Measurements from ENCODE around the gene C1S. TPM values are rescaled to one million over a fixed set of nuclear protein-coding genes. Genes with fewer than 3 reads are reported as not detected.

The C1S gene
- total and polyA plus RNA-seq, 2 donors (not counting 3 experiments of a cell fraction or from before 2014, with no cell fraction given): 0.32 to 0.38 TPM

DNA sequence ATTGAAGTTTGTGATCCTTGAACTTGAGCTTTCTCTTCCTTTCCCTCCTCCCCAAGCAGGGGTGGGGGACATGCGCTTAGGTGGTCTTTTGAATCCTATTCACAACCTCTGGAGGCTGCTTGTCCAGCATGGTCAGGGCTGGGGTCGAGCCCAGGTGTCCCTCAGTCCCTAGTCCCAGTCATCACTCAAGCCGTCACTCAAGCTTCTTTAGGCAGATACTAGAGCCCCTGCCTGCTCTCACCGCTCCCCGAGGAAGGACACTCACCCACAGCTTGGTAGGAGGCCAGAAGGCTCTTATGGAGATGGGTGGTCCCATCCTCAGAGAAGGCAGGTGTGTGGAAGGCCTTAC is 49.0 kb downstream of the C1S start:
- no peaks in the 10 kb centered on the region for H3K9me3 ChIP-seq (replicated peaks; ENCODE audit: control insufficient read depth, insufficient read depth, low read length)
- no peaks in the 10 kb centered on the region for H3K9me1 ChIP-seq (replicated peaks; ENCODE audit: control insufficient read depth, extremely low read depth, insufficient read depth, low read length)
- dilution Hi-C loops (cut with MboI; ENCODE audit: extremely low pct_ligation_motif_present, low sequenced_read_pairs) (no loop called here), intact Hi-C loops (cut with micrococcal nuclease) (loop anchor here (1.0 to 5.0 kb wide), 6 partner anchors 17 to 237 kb away; partner anchors contain the start of genes C12orf57, C1R, EMG1 and LPCAT3)
- H2AFZ ChIP-seq (ENCODE audit: low read depth, low read length): no peak overlapping the region
- BruUV-seq (replicated peaks): TSS peak; percentile 51
- no peaks in the 10 kb centered on the region for H3K27me3 ChIP-seq (ENCODE audit: control insufficient read depth in 2 of 2, insufficient read depth in 2 of 2, low read length in 2 of 2)
- H3K27ac ChIP-seq (ENCODE audit: insufficient read depth, low read depth, low read length): no peak overlapping the region
- DNase-seq (ENCODE audit: low read depth, low spot score) (no peak), FAIRE-seq (no peak)
- no peaks in the 10 kb centered on the region for H3K79me2 ChIP-seq (ENCODE audit: control insufficient read depth, insufficient read depth, low read length)
- no peak for TF ChIP-seq JUN (IDR thresholded peaks at IDR 0.05; ENCODE audit: borderline replicate concordance, insufficient read depth, insufficient read length, low read depth)
- no peak for TF ChIP-seq POLR2A (IDR thresholded peaks at IDR 0.05; ENCODE audit: low read depth, low read length)
- TF ChIP-seq, protein P1, sequence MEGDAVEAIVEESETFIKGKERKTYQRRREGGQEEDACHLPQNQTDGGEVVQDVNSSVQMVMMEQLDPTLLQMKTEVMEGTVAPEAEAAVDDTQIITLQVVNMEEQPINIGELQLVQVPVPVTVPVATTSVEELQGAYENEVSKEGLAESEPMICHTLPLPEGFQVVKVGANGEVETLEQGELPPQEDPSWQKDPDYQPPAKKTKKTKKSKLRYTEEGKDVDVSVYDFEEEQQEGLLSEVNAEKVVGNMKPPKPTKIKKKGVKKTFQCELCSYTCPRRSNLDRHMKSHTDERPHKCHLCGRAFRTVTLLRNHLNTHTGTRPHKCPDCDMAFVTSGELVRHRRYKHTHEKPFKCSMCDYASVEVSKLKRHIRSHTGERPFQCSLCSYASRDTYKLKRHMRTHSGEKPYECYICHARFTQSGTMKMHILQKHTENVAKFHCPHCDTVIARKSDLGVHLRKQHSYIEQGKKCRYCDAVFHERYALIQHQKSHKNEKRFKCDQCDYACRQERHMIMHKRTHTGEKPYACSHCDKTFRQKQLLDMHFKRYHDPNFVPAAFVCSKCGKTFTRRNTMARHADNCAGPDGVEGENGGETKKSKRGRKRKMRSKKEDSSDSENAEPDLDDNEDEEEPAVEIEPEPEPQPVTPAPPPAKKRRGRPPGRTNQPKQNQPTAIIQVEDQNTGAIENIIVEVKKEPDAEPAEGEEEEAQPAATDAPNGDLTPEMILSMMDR (IDR thresholded peaks at IDR 0.05; ENCODE audit: extremely low read depth in 1 of 2, insufficient read depth in 1 of 2, low read depth in 1 of 2, low read length in 2 of 2): no peak
- no peak for TF ChIP-seq MYC (IDR thresholded peaks at IDR 0.05; ENCODE audit: low read depth, low read length)
- TF ChIP-seq MAX (IDR thresholded peaks at IDR 0.05; ENCODE audit: insufficient read depth, insufficient read length): no peak
- H3K4me2 ChIP-seq (ENCODE audit: insufficient read depth, low read length): no peak overlapping the region
- no peak overlapping the region for H3K4me3 ChIP-seq (replicated peaks in 1 of 3; ENCODE audit: insufficient read depth in 1 of 3, low read depth in 1 of 3, low read length in 3 of 3)
- H4K20me1 ChIP-seq (replicated peaks; ENCODE audit: control insufficient read depth, extremely low read depth, insufficient read depth, low read length): no peaks in the 10 kb centered on the region
- peak overlapping the region; percentile 80 for H3K9ac ChIP-seq (replicated peaks; ENCODE audit: extremely low read depth, insufficient read depth, low read length)
- POLR2A ChIA-PET: interaction anchor here (0.7 kb wide), 1 partner anchor 165 kb away, joined by 3 read pairs; no protein-coding TSS in a partner anchor
- H3K36me3 ChIP-seq (ENCODE audit: control insufficient read depth in 2 of 2, extremely low read depth in 1 of 2, insufficient read depth in 2 of 2, low read length in 2 of 2): no peaks in the 10 kb centered on the region
- CTCF ChIA-PET: interaction anchor here (0.6 to 6.5 kb wide), 15 partner anchors 9 to 240 kb away, joined by 3 to 73 read pairs (median 7); partner anchors contain the start of genes C12orf57, C1S, CLSTN3 and RNU7-1
- H3K4me1 ChIP-seq (ENCODE audit: control insufficient read depth, extremely low read depth, insufficient read depth, low read length): peaks cover 8% of the 10 kb centered on the region

DNA sequence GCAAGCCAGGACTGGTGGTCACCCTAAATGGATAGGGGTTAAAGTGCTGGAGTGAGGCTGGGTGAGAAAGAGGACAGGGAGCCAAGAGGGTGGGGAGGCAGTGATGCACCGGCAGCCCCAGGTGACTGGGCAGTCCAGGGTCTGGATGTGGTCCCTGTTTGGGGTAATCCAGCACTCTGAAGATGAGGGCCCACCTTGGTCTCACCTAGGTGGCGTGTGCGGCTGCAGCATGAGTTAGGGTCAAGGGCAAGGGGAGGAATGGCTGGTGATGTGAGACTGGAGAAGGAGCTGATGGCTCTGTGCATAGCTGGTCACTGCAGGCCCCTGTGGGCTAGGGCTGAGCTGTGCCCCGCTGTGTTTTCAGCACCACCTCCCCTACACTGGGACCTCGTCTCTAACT is 50.1 kb downstream of the C1S start:
- ChIA-PET CTCF (interaction anchor here (0.6 to 6.5 kb wide), 6 partner anchors 47 to 552 kb away, joined by 3 to 73 read pairs (median 4); partner anchors contain the start of genes C12orf57, RNU7-1 and SPSB2), POLR2A (no interaction called here)
- Histone ChIP-seq H3K27ac (ENCODE audit: insufficient read depth, low read depth, low read length) (no peak overlapping the region), H3K4me1 (ENCODE audit: control insufficient read depth, extremely low read depth, insufficient read depth, low read length) (peaks cover 8% of the 10 kb centered on the region), H3K79me2 (ENCODE audit: control insufficient read depth, insufficient read depth, low read length) (no peaks in the 10 kb centered on the region), H3K9ac (replicated peaks; ENCODE audit: extremely low read depth, insufficient read depth, low read length) (no peak overlapping the region), H3K4me2 (ENCODE audit: insufficient read depth, low read length) (no peak overlapping the region), H3K9me1 (replicated peaks; ENCODE audit: control insufficient read depth, extremely low read depth, insufficient read depth, low read length) (no peaks in the 10 kb centered on the region), H3K9me3 (replicated peaks; ENCODE audit: control insufficient read depth, insufficient read depth, low read length) (no peaks in the 10 kb centered on the region), H3K4me3 (replicated peaks in 1 of 3; ENCODE audit: insufficient read depth in 1 of 3, low read depth in 1 of 3, low read length in 3 of 3) (no peak overlapping the region), H3K27me3 (ENCODE audit: control insufficient read depth in 2 of 2, insufficient read depth in 2 of 2, low read length in 2 of 2) (no peaks in the 10 kb centered on the region), H4K20me1 (replicated peaks; ENCODE audit: control insufficient read depth, extremely low read depth, insufficient read depth, low read length) (no peaks in the 10 kb centered on the region), H3K36me3 (ENCODE audit: control insufficient read depth in 2 of 2, extremely low read depth in 1 of 2, insufficient read depth in 2 of 2, low read length in 2 of 2) (no peaks in the 10 kb centered on the region), H2AFZ (ENCODE audit: low read depth, low read length) (no peak overlapping the region)
- TF ChIP-seq MAX (IDR thresholded peaks at IDR 0.05; ENCODE audit: insufficient read depth, insufficient read length): no peak
- TF ChIP-seq EZH2 (IDR thresholded peaks at IDR 0.05; ENCODE audit: borderline replicate concordance, low read depth, low read length, severe bottlenecking): no peak
- TF ChIP-seq JUN (IDR thresholded peaks at IDR 0.05; ENCODE audit: borderline replicate concordance, insufficient read depth, insufficient read length, low read depth): no peak
- TF ChIP-seq POLR2AphosphoS5 (IDR thresholded peaks at IDR 0.05; ENCODE audit: insufficient read depth, low read depth, low read length): no peak
- no peak for TF ChIP-seq FOS (IDR thresholded peaks at IDR 0.05; ENCODE audit: borderline replicate concordance, insufficient read depth, low read length)
- TF ChIP-seq, protein P1 (IDR thresholded peaks at IDR 0.05; ENCODE audit: extremely low read depth in 1 of 2, insufficient read depth in 1 of 2, low read depth in 1 of 2, low read length in 2 of 2): no peak
- no peak for TF ChIP-seq MYC (IDR thresholded peaks at IDR 0.05; ENCODE audit: low read depth, low read length)
- no peak for TF ChIP-seq GATA2 (IDR thresholded peaks at IDR 0.05; ENCODE audit: insufficient read depth, insufficient read length, low read depth, low read length)
- TF ChIP-seq POLR2A (IDR thresholded peaks at IDR 0.05; ENCODE audit: low read depth, low read length): no peak
- BruUV-seq (replicated peaks): no TSS peak
- DNase-seq (ENCODE audit: low read depth, low spot score) (no peak), FAIRE-seq (no peak)
- intact Hi-C loops (cut with micrococcal nuclease): no loop called here
- dilution Hi-C loops (cut with MboI; ENCODE audit: extremely low pct_ligation_motif_present, low sequenced_read_pairs): no loop called here

Measured in endothelial cell of umbilical vein (primary cell).